Tongue (tissue), 2 donors: ENCODE results near the gene DSCAML1. TPM values are rescaled to one million over a fixed set of nuclear protein-coding genes. Genes with fewer than 3 reads are reported as not detected.

Source experiments
- DNase-seq: peaks from one replicate; pipeline ENCODE4 v3.0.0-alpha.2; 2015
- total RNA-seq: library from RNA; depleted of rRNA; stranded (reverse); fragments of >200 nt; gene quantifications from one replicate; pipeline ENCODE4 v1.2.3, GENCODE V29; 2014

The DSCAML1 gene
- total RNA-seq, 1 donor from 2014 or later = 0.31 TPM

DNA sequence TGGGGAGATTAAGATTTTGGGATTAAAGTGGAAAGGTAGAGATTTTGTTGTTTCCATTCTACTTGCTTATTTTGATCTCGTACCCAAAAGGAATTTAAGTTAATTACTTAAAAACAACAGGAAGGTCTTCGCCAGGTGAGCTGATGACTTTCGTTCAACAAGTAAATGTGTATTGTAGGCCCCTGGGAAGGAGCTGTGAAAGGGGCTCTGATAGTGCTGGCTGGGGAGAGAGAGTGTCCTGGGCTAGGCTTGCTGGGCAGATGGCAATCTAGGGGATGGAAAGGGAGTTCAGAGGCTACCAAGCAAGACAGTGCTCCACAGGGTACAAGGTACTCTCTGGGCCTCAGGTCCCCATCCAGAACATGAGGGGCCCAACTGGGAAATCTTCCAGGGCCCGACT is 279.9 kb downstream of the DSCAML1 start:
- DNase-seq = no peak

DNA sequence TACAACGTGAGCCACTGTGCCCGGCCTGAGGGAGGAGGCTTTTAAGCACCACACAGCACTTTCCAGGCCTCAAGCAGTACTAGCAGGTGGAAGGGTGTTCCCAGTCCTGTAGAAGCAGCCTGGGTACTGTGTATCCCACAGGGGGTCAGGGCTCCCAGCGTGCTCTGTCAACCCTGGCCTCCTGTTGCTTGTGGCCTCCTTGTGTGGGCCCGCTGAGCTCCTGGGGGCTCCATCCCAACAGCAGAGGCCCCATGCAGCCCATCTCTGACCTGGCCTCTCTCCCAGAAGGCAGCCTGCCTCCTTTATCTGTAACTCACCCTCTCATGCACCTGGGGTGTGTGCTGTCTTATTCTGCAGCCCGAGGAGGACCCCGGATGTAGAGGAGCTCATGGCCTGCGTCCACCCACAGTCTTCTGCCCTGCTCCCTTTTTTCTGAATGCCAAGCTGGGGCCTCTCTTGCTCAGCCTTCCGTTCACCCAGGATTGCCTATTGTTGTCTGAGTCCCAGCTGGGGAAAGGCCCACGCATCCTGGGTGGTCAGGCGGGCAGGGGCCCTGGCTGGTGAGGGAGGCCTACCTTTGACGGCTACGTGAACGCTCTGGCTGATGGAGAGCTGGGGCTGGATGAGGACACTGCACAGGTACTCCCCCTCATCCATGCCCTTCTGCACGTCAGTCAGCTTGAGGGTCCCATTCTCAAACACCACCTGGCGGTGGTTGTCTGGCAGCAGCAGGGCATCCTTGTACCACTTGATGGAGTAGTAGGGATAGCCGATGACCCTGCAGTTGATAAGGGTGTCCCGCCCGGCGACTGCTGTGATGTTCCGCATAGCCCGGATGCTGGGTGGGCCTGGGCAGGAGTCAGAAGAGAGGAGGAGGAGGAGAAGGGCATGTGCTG is 280.9 kb downstream of the DSCAML1 start:
- no peak for DNase-seq

DNA sequence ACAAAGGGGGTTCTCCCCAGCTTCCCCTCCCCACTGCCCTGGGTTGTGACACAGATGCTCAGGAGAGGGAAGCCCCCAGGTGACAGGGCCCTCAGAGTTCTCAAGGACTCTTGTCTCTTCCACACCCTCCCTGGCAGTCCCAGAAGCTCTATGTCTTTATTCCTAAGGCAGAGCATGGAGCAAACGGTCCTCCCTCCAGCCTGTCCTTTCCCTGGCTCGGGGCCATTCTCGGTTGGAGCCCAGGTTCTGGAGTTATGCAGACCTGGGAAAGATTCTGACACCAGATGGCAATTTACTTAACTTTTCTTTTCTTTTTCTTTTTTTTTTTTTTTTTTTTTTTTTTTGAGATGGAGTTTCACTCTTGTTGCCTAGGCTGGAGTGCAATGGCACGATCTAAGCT is 282.8 kb downstream of the DSCAML1 start:
- DNase-seq = no peak

DNA sequence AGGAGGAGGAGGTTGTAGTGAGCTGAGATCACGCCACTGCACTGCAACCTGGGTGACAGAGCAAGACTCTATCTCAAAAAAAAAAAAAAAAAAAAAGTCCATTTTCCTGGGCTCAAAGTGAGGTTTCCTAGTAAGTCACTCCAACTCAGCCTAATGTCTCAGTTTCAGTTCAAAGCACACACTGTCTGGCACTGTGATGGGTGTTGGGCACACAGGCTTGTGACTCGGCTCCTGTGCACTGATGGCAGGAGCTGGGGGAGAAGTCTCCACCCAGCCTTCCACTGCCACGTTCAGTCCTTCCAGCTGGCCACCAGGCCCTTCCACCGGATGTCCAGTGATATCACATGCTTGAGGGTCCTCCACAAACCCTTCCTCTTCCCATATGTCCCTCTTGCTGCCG is 283.4 kb downstream of the DSCAML1 start:
- no peak for DNase-seq

DNA sequence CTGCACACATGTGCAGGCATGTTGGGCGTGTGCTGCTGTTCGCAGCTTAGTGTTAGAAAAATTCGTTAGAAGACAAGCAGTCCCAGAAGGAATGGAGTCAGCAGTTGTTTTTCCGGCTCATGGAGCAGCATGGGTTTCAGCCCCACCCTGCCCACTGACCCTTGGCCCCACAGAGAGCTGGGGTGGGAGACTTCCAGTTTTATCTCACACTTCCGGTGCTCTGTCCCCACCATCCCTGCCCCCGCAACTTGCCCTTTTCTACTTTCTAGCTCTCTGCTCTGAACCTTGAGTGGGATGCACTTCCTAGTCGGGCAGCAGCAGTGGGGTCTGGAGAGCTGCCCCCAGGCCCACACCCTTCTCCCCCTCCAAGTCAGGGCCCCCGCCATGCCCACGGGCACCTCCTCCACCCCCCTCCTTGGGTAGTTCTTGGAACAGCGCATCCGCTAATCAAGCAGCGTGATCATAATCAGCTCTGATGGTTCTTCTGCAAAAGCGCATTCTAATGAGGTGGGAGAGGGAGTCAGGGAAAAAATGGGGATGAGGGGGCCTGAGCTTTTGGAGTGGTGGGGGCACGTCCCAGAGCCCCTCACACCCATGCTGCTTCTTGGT is 285.0 kb downstream of the DSCAML1 start:
- no peak for DNase-seq

DNA sequence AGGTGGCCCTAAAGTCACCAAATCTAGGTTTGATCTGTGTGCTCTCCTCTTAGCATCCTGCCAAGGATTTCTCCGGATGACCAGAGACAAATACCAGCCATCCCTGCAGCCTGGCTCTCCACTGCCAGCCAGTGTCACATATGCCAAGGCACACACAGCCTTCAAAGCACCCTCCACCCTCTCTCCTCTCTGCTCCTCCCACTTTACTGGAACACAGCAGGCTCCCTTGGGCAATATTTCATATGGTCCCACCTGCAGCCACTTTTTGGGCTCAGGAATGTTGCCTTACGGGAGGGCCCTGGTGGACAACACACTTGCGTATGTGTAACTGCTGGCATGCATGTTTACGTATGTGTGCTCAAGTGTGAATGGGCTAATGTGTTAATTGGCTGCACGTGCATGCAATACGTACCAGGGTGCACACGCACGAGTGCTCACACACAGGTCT is 285.5 kb downstream of the DSCAML1 start:
- no peak for DNase-seq

DNA sequence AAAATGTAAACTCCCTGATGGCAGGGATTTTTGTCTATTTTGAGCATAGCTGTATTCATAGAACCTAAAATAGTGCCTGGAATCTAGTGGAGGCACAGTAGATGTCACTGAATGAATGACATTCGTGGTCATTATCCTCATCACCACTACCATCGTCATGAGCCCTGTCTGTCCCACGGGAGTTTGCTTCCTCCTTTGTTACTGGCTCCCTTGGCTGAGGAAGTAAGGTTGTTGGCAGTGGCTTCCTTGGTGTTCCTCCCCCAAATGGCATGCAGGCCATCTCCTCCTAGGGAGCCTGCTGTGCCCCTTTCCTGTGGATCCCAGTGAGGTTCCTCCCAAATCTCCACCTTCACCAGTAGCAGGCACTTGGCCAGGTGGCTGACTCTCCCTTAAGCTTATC is 286.4 kb downstream of the DSCAML1 start:
- DNase-seq = no peak

DNA sequence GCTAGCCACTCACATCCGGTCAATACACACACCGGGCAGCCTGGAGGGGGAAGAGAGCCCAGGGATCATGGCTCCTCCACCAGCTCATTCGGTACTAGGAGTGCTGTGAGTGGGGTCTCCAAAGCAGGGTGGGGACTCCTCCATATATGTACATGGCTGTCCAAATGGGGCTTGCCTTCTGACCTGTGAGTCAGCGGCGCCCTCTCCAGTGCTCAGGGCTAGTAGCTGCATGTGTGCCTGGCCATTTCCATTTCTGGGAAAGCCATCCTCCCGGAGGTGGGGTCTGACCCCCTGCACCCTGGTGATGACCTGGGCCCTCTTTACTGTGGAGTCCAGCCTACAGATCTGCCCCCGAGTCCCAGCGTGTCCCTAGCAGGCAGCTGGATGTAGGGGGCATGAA is 287.5 kb downstream of the DSCAML1 start:
- no peak for DNase-seq

DNA sequence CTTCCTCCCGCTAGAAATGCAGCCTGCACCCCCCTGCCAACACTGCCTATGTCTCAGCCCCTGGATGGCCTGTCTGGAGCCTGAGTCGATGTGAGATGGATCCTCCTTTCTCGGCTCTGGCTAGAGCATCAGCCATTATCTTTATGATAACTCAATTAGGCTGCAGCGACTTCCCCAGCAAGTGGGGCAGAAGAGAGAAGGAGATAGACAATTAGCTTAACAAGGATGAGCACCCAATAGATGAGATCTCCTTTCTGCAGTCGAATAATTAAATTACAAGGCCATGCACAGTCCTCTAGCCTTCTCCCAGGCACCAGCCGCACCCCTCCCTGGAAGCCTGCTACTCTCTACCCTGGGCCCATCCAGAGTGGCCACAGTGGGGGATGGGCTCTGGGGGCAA is 290.0 kb downstream of the DSCAML1 start:
- DNase-seq = no peak

DNA sequence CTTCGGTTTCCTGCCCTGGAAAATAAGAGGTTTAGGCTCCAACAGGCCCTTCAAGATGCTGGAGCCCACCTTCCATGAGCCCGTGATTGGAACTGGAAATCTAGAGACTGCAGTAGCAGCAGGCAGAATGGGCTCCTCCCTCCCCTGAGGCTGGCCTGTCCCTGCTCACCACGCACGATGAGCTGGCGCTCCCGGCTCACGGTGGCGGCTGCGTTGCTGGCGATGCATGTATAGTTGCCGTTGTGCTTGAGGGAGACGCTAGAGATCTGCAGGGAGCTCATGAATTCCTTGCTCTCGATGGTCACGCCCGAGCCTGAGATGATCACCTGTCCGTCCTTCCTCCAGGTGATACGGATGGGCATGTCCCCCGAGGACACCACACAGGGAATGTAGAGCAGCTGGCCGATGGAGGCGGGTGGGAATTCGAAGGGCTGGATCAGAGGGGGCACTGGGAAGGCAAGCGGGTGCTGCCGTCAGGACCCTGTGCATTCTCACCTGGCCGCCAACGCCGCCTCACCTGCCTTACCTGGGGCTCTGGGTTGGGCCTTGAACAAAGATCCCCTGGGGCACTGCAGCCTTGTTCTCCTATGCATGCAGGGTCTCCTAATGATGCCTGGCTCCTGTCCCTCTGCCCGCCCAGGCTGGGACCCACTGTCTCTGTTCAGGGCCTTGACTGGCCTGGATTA is 291.6 kb downstream of the DSCAML1 start:
- DNase-seq = no peak

DNA sequence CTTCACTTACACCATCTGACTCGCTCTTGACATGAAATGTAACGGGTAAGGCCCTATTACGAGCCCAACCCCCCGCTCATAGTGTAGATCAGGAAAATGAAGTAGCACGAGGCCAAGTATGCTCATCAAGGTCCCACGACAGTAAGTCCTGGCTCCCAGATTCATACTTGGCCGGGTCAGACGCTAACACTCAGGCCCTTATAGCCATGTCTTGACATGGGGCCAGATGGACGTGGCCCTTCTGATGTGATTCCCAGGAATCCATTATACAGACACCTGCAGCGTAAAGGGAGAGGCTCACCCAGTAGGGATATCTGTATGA is 294.3 kb downstream of the DSCAML1 start:
- no peak for DNase-seq

DNA sequence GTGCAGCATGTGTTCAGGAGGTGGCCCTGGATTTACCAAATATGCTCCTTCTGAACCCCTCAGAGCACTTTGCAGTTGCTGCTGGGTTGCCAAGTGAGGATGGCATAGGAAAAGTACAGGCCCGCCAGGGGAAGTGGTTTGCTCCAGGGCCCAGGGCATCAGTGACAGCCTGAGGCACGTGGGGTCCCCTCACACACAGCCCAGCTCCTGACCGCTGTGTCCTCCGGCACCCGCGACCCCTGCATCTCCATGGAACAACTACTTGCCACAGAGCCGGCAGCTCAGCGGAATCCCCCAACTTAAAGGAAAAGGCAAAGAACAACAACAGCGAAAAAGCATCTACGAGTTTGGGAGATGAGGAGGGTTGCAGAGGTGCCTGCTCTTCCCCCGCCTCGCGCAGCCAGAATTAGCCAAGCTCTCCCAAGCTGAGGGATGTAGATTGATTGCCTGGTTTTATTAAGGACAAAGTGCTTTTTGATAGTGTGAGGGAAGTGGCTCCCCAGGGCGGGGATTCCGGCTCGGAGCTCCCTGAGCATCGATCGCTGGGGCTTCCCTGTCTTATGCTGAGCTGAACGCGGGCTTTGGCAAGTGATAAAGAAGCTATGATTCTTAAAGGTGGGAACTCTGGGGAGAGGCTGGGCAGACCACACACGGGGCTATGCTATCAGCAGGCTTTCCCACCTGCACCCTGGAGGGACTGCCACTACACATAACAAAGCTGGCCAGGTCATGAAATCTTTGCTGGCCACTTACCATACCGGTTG is 294.8 kb downstream of the DSCAML1 start:
- no peak for DNase-seq

DNA sequence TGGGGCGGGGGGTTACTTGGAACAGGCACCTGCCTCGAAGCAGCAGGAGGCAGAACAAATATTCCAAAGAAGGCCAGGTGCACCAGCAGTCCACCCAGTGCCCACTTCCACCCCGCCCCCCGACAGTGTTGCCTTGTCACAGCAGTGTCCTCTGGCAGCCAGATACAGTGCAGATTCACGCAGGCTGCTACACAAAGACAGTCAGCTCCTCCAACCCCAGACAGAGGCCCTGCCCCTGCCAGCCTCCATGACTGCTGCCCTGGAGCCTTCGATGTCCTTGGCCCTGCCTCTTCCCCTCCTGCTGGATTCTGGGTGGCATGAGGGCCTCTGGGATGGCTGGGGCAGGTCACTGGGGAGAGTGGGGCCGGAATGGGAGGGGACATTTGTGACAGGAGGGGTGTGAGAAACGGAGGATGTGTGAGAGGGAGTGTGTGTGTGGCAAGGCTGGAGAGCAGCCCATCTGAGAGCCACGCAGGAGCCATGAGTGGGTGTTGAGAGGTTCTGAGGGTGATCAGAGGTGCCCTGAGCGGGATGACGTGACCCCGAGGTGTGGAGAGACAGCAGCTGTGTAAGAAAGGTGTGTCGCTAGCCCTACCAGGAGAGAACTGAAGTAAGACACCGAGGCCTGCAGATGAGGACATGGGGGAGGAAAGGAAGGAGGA is 295.6 kb downstream of the DSCAML1 start:
- DNase-seq = no peak

DNA sequence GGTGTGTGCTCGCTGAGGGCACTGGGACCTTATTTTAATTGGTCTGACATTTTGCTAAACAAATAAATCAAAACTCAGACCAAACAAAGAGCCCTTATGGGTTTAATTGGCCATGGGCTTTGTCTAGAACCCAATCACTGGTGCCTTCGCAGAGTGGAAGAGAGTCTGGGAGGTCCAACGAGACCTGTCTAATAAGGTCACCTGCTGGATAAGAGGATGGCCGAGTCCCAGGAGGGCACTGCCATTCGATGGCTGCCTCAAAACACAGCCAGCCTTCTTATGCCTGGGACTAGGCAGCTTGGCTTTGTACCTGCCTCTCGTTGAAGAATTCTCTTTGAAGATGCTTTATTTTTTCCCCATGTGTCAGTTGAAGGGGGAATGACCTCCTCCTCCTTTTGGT is 298.2 kb downstream of the DSCAML1 start:
- DNase-seq = no peak

DNA sequence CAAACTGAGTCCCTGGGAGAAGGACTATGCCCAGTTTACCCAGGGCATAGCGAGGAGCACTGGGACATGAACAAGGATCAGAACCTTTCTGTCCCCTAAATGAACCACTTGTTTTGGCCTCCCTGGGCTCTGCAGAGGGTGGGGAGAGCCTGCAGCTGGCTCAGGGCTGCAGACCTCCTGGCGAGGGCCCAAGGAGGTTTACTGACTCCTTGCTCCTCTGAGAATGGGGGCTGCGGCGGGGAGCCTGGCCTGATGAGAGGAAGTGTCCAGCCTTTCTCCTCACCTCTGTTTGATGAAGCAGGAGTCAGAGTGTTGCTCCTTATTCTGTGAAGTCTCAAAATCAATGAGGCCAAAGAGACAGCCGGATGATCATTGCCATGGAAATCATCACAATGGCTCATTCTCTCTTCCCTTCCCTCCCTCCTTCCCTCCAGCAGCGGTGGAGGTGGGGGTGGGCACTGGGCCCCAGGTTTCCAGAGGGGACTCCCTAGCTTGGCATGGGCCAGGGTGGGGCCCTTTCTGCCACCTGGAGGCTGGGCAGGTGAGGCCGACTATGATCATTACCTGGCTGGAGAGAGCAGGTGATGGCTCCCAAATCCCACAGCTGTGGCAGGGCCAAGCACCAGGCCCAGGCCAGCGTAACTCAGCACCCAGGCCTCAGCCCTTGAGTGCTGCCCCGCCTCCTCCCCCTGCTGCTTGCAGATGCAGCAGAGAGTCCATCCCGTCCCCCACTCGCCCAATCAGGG is 299.6 kb downstream of the DSCAML1 start:
- no peak for DNase-seq

DNA sequence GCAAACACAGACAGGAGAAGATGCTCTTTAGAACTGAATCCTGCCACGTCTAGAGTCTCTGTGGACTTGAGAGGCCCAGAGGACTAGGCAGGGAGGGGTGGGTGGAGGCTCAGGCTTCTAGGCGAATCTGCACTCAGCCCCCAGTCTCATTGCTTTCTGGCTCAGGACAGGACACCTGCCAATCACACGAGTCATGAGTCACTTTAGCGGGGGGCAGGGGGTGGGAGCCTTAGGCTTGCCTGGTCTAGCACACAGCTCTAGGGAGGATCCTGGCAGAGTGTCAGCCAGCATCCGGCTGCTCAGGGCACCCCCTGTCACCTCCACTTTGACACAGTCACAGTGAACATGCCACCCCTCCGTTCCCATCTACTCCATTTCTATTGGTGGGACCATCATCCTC is 301.7 kb downstream of the DSCAML1 start:
- no peak for DNase-seq

DNA sequence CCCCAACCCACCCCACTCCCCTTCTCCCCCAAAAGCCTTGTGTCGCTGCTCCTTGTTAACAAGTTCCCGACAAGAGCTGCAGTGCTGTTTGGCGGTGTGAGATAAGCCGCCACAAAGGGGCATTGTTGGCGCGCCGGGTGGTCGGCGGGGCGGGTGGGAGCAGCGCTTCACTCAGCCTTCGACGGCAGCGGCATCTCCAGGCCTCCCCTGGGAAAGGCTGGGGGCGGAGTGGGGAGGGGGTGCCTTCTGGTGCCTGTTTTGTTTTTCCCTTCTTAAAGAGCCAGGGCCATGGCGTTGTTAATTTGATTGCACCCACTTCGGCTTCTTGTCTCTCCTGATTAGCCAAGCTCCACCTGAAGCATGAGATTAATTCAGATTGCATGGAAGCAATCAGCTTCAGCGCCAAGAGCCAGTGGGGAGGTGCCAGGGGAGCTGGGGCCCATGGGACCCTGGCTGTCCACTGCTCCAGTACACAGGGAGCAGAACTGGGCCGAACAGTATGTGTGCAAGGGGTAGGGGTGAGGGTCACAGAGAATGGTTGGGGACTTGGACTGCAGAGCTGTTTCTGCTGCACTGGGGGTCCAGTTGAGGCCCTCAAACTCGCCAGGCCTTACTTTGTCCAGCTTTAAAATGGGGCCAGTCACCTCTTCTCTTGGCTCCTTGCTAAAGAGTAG is 304.3 kb downstream of the DSCAML1 start:
- DNase-seq = peak; percentile 47

DNA sequence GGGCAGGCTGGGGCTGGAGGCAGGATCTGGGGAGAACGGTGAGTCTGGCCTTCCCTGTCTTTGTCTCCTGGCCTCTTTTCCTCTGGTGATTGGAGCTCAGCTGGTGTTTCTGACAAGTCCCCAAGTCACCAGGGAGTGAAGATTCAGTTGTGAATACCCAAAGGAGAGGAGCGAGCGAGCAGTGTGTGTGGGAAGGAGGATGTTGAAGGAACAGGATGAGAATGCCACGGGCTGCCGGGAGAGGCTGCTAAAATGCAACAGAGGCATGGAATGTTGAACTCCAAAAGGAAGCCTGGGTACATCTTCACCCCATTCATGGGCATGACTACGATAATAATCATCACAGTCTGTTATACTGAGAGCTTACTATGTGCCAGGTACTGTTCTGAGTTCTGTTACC is 306.1 kb downstream of the DSCAML1 start:
- DNase-seq = no peak

DNA sequence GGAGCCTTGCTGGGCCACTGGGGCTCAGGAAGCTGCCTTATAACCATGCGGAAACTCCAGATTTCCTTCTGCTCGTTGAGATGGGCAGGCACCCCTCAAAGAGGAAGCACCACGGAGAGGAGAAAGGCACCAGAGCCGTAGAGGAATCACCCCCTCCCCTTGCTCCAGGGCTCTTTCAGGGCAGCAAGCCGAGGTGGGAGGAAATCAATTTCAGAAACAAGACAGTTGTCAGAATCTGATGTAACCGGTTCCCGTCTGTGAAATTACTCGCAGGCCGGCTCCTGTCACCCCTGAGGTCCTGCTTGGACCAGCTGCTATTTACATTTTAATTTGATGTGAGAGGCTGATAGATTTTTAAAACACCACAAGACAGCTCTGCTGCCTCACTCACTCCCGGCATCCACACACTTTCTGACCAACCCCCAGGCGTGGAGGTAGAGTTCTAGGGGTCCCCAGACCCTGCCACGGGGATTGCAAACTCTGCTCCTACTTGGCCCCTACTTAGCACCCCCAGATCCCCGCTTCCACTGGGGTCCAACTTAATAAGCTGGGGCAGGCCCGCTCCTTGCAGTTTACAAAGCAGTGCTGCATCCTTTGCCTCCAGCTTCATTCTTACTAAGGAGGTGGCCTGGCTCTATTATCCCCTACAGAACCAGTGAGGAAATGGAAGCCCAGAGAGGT is 306.9 kb downstream of the DSCAML1 start:
- DNase-seq = peak; percentile 28
